ENCODE measurements around the gene MAPK7.

- TF ChIP-seq, protein P1, sequence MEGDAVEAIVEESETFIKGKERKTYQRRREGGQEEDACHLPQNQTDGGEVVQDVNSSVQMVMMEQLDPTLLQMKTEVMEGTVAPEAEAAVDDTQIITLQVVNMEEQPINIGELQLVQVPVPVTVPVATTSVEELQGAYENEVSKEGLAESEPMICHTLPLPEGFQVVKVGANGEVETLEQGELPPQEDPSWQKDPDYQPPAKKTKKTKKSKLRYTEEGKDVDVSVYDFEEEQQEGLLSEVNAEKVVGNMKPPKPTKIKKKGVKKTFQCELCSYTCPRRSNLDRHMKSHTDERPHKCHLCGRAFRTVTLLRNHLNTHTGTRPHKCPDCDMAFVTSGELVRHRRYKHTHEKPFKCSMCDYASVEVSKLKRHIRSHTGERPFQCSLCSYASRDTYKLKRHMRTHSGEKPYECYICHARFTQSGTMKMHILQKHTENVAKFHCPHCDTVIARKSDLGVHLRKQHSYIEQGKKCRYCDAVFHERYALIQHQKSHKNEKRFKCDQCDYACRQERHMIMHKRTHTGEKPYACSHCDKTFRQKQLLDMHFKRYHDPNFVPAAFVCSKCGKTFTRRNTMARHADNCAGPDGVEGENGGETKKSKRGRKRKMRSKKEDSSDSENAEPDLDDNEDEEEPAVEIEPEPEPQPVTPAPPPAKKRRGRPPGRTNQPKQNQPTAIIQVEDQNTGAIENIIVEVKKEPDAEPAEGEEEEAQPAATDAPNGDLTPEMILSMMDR (IDR thresholded peaks at IDR 0.05): no peak
- TF ChIP-seq EP300 (IDR thresholded peaks at IDR 0.05; ENCODE audit: borderline replicate concordance in 1 of 2, low read depth in 1 of 2, low read length in 1 of 2) (no peak), MXI1 (IDR thresholded peaks at IDR 0.05; ENCODE audit: low read depth, low read length) (no peak), TAF1 (IDR thresholded peaks at IDR 0.05; ENCODE audit: borderline replicate concordance, low read depth, low read length) (no peak), TCF12 (IDR thresholded peaks at IDR 0.05) (no peak), ELF1 (IDR thresholded peaks at IDR 0.05) (no peak), USF2 (IDR thresholded peaks at IDR 0.05; ENCODE audit: borderline replicate concordance, low read depth, low read length) (no peak), POLR2AphosphoS5 (IDR thresholded peaks at IDR 0.05; ENCODE audit: low read depth, low read length) (no peak), SMC3 (IDR thresholded peaks at IDR 0.05; ENCODE audit: low read depth, low read length) (no peak), EZH2phosphoT487 (IDR thresholded peaks at IDR 0.05; ENCODE audit: borderline replicate concordance, low read depth) (no peak), JUND (IDR thresholded peaks at IDR 0.05) (no peak)
- TF ChIP-seq, protein P2, sequence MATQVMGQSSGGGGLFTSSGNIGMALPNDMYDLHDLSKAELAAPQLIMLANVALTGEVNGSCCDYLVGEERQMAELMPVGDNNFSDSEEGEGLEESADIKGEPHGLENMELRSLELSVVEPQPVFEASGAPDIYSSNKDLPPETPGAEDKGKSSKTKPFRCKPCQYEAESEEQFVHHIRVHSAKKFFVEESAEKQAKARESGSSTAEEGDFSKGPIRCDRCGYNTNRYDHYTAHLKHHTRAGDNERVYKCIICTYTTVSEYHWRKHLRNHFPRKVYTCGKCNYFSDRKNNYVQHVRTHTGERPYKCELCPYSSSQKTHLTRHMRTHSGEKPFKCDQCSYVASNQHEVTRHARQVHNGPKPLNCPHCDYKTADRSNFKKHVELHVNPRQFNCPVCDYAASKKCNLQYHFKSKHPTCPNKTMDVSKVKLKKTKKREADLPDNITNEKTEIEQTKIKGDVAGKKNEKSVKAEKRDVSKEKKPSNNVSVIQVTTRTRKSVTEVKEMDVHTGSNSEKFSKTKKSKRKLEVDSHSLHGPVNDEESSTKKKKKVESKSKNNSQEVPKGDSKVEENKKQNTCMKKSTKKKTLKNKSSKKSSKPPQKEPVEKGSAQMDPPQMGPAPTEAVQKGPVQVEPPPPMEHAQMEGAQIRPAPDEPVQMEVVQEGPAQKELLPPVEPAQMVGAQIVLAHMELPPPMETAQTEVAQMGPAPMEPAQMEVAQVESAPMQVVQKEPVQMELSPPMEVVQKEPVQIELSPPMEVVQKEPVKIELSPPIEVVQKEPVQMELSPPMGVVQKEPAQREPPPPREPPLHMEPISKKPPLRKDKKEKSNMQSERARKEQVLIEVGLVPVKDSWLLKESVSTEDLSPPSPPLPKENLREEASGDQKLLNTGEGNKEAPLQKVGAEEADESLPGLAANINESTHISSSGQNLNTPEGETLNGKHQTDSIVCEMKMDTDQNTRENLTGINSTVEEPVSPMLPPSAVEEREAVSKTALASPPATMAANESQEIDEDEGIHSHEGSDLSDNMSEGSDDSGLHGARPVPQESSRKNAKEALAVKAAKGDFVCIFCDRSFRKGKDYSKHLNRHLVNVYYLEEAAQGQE (IDR thresholded peaks at IDR 0.05; ENCODE audit: low read depth, low read length): no peak
These were observed 14.0 kb downstream of the MAPK7 start for GRCh38 chr17:19392303-19392702.

Data from SK-N-SH (cell line).